Gastrocnemius medialis (tissue), 4 donors: ENCODE measurements around the gene STX10.

Experiments
- CTCF ChIP-seq, 5 experiments: fragments of 450-650 bp in 3 of 5; fragments of 200-600 bp in 2 of 5; sonication (generic) in 2 of 5; IDR thresholded peaks in 4 of 5; conservative IDR thresholded peaks in 1 of 5; 1 replicate in 4 of 5; 2 replicates in 1 of 5; pipeline ENCODE4 v1.5.1; 2016 to 2019; ENCODE audit warnings: antibody characterized with exemption in 5 of 5, mild to moderate bottlenecking in 3 of 5, moderate library complexity in 3 of 5
- POLR2A ChIP-seq, 2 donors: fragments of 450-650 bp; IDR thresholded peaks; one replicate each; pipeline ENCODE4 v1.6.1; 2017; ENCODE audit warnings: antibody characterized with exemption in 2 of 2, mild to moderate bottlenecking in 2 of 2, moderate library complexity in 2 of 2

GRCh38 chr19:13094771-13095392 is 55.3 kb downstream of the STX10 start:
- TF ChIP-seq CTCF (IDR thresholded peaks at IDR 0.05 in 4 of 5, conservative IDR thresholded peaks at IDR 0.05 in 1 of 5) (no peak), POLR2A (IDR thresholded peaks at IDR 0.05) (no peak)
